Colon (tissue), 2 donors: ENCODE measurements around the gene TEKT3.

Experiments used
- FAIRE-seq: peaks from 2 replicates; lab custom pipeline; 2012; peaks lifted over from hg19 to GRCh38; lab: Jason Lieb, UNC
- donor health status: control.
- donor health status: control.

TEKT3 gene

GRCh38 chr17:15265131-15265530 lies 76.3 kb downstream of the TEKT3 start, which contains the start of gene PMP22:
TSS of gene PMP22 (minus strand) at chr17:15265326. CDS start at chr17:15260727, 4,599 bp downstream.
- FAIRE-seq = no peak

GRCh38 chr17:15264542-15264941 lies 76.9 kb downstream of the TEKT3 start:
- FAIRE-seq = no peak

- no peak for FAIRE-seq
Observed at GRCh38 chr17:15263680-15264079, 77.7 kb downstream of the TEKT3 start.

- FAIRE-seq = no peak
Observed at GRCh38 chr17:15263206-15263579, 78.2 kb downstream of the TEKT3 start.

GRCh38 chr17:15262291-15263205 lies 78.8 kb downstream of the TEKT3 start:
- FAIRE-seq = no peak

- no peak for FAIRE-seq
Observed at GRCh38 chr17:15261802-15262290, 79.6 kb downstream of the TEKT3 start.

- no peak for FAIRE-seq
Observed at GRCh38 chr17:15261258-15261801, 80.1 kb downstream of the TEKT3 start.

GRCh38 chr17:15260376-15261257 lies 80.8 kb downstream of the TEKT3 start:
- FAIRE-seq = no peak

GRCh38 chr17:15257796-15258512 lies 83.4 kb downstream of the TEKT3 start:
- FAIRE-seq = no peak

GRCh38 chr17:15257258-15257788 lies 84.1 kb downstream of the TEKT3 start:
- no peak for FAIRE-seq

GRCh38 chr17:15256689-15257088 lies 84.7 kb downstream of the TEKT3 start:
- no peak for FAIRE-seq

- no peak for FAIRE-seq
Observed at GRCh38 chr17:15255713-15256454, 85.5 kb downstream of the TEKT3 start.
